Fibroblast of lung (primary cell): ENCODE results near the gene C15orf39. TPM values are rescaled to one million over a fixed set of nuclear protein-coding genes. Genes with fewer than 3 reads are reported as not detected.
"Not testable (repeated sequence)": the region's sequence is repeated elsewhere in the genome, so short reads cannot be mapped to it uniquely, and the experiment has no call there.

ENCODE experiments used
- DNase-seq, 2 donors: peaks; one replicate each; pipeline versions ENCODE4 v3.0.0 to v3.0.0-alpha.2; 2010; ENCODE audit warnings: low read depth in 2 of 2
- H2AFZ ChIP-seq: 2 replicates; pipeline ENCODE4 v1.5.1; 2012; ENCODE audit warnings: low read length, control low read depth, inconsistent platforms
- H3K27ac ChIP-seq: 2 replicates; pipeline ENCODE4 v1.5.1; 2011; ENCODE audit warnings: low read length, control low read depth; ENCODE audit not compliant: insufficient read depth
- H3K27me3 ChIP-seq: 2 replicates; pipeline ENCODE4 v1.5.1; 2011; ENCODE audit warnings: mild to moderate bottlenecking, low read length; ENCODE audit not compliant: control insufficient read depth, insufficient read depth
- H3K36me3 ChIP-seq: 2 replicates; pipeline ENCODE4 v1.5.1; 2011; ENCODE audit warnings: low read length; ENCODE audit not compliant: control insufficient read depth, insufficient read depth
- H3K4me1 ChIP-seq: 2 replicates; pipeline ENCODE4 v1.5.1; 2011; ENCODE audit warnings: low read length; ENCODE audit not compliant: control insufficient read depth, insufficient read depth; ENCODE audit errors: extremely low read depth
- H3K4me2 ChIP-seq: 2 replicates; pipeline ENCODE4 v1.5.1; 2011; ENCODE audit warnings: low read length, control low read depth; ENCODE audit not compliant: insufficient read depth; ENCODE audit errors: extremely low read depth
- H3K4me3 ChIP-seq, 4 experiments: fragments of 200-600 bp in 1 of 4; sonication (generic) in 1 of 4; replicated peaks in 1 of 4; 2 replicates each; pipeline ENCODE4 v1.5.1; 2011 to 2016; ENCODE audit warnings: low read length in 4 of 4, low read depth in 3 of 4, mild to moderate bottlenecking in 3 of 4, control low read depth in 2 of 4, inconsistent platforms in 1 of 4, mixed read lengths in 1 of 4; ENCODE audit not compliant: insufficient read depth in 1 of 4; ENCODE audit errors: control extremely low read depth in 1 of 4
- H3K79me2 ChIP-seq: 2 replicates; pipeline ENCODE4 v1.5.1; 2012; ENCODE audit warnings: mild to moderate bottlenecking, low read length, inconsistent platforms; ENCODE audit not compliant: control insufficient read depth, insufficient read depth
- H3K9ac ChIP-seq: 2 replicates; pipeline ENCODE4 v1.5.1; 2011; ENCODE audit warnings: mild to moderate bottlenecking, low read length, control low read depth; ENCODE audit not compliant: insufficient read depth
- H3K9me3 ChIP-seq: 2 replicates; pipeline ENCODE4 v1.5.1; 2012; ENCODE audit warnings: low read depth, low read length; ENCODE audit not compliant: control insufficient read depth, insufficient read depth
- H4K20me1 ChIP-seq: 2 replicates; pipeline ENCODE4 v1.5.1; 2011; ENCODE audit warnings: low read length; ENCODE audit not compliant: control insufficient read depth, insufficient read depth; ENCODE audit errors: extremely low read depth
- EZH2 ChIP-seq: IDR thresholded peaks from 2 replicates; pipeline ENCODE4 v1.5.1; 2012; ENCODE audit warnings: low read length, control low read depth, mild to moderate bottlenecking; ENCODE audit errors: missing control alignments
- polyA plus RNA-seq, 2 donors: library from polyadenylated mRNA; depleted of rRNA in 1 of 2; stranded (reverse) in 1 of 2; unstranded in 1 of 2; fragments of >200 nt; gene quantifications; 2 replicates each; pipeline ENCODE4 v1.2.1, GENCODE V29; 2011 to 2012; ENCODE audit warnings: missing spikeins in 1 of 2
- total RNA-seq: library from RNA; depleted of rRNA; stranded (reverse); fragments of >200 nt; gene quantifications from 2 replicates; pipeline ENCODE4 v1.2.1, GENCODE V29; 2014
- TF ChIP-seq, protein P1 (sequence below), 2 donors: IDR thresholded peaks in 1 of 2; conservative IDR thresholded peaks in 1 of 2; 1 replicate in 1 of 2; 2 replicates in 1 of 2; pipeline ENCODE4 v1.5.1; 2011 to 2012; ENCODE audit warnings: low read length in 2 of 2, control low read depth in 1 of 2, inconsistent platforms in 1 of 2, low read depth in 1 of 2, mild to moderate bottlenecking in 1 of 2

The C15orf39 gene
- total and polyA plus RNA-seq, 2 donors (not counting 1 experiment from before 2014, with no cell fraction given), result 1.7 to 2.3 TPM

DNA sequence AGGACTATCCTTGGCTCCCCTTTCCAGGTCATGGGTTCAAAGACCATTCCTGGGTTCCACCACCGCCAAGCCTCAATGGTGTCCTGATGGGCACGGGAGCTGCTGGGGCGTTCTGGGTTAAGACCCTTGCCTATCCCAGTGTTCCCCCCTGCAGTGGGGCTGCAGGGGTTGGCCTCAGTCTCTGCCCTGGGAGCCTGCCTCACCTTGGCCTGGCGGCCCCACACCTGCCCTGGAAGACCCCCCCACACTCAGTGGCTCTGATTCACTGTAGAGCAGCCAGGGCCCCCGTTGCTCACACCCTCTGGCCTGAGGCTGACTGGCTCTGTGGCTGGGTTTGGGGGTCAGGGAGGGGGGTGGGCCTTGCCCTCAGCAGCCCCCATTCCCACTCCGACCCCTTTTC lies 22.0 kb downstream of the C15orf39 start:
- H3K27ac ChIP-seq, result no peak overlapping the region
- no peaks in the 10 kb centered on the region for H4K20me1 ChIP-seq
- peaks cover 7% of the 10 kb centered on the region for H3K27me3 ChIP-seq
- no peaks in the 10 kb centered on the region for H3K36me3 ChIP-seq
- H3K79me2 ChIP-seq, result no peaks in the 10 kb centered on the region
- TF ChIP-seq, protein P1, sequence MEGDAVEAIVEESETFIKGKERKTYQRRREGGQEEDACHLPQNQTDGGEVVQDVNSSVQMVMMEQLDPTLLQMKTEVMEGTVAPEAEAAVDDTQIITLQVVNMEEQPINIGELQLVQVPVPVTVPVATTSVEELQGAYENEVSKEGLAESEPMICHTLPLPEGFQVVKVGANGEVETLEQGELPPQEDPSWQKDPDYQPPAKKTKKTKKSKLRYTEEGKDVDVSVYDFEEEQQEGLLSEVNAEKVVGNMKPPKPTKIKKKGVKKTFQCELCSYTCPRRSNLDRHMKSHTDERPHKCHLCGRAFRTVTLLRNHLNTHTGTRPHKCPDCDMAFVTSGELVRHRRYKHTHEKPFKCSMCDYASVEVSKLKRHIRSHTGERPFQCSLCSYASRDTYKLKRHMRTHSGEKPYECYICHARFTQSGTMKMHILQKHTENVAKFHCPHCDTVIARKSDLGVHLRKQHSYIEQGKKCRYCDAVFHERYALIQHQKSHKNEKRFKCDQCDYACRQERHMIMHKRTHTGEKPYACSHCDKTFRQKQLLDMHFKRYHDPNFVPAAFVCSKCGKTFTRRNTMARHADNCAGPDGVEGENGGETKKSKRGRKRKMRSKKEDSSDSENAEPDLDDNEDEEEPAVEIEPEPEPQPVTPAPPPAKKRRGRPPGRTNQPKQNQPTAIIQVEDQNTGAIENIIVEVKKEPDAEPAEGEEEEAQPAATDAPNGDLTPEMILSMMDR (conservative IDR thresholded peaks at IDR 0.05 in 1 of 2, IDR thresholded peaks at IDR 0.05 in 1 of 2; ENCODE audit: low read depth in 1 of 2, low read length in 2 of 2), result no peak
- H3K4me1 ChIP-seq, result no peaks in the 10 kb centered on the region
- DNase-seq, result no peak
- no peak overlapping the region for H2AFZ ChIP-seq
- no peak overlapping the region for H3K9ac ChIP-seq
- H3K4me2 ChIP-seq, result no peak overlapping the region
- no peaks in the 10 kb centered on the region for H3K9me3 ChIP-seq
- H3K4me3 ChIP-seq, result no peak overlapping the region

DNA sequence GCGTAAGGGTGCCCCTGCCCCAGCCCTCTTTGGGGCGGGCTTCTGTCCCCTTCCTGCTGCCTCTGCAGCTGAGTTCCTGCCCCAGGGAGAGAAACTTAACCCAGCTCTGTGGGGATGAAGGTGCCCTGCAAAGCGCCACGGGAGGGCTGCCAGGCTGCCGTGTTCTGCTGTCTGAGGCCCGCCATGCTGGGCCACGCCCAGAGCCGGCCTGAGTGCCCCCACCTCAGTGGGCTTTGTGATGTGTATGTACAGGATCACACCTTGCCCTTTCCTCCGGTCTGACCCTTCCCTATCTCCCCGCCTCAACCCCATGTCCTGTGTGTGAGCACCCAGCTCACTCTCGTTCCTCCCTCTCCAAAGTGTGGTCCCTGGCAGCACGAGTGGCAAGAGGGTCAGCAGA lies 22.6 kb downstream of the C15orf39 start:
- TF ChIP-seq, protein P1 (conservative IDR thresholded peaks at IDR 0.05 in 1 of 2, IDR thresholded peaks at IDR 0.05 in 1 of 2; ENCODE audit: low read depth in 1 of 2, low read length in 2 of 2), result no peak
- TF ChIP-seq EZH2, result no peak
- Histone ChIP-seq H3K4me1 (no peaks in the 10 kb centered on the region), H4K20me1 (no peaks in the 10 kb centered on the region), H3K27ac (no peak overlapping the region), H3K4me2 (no peak overlapping the region), H3K4me3 (no peak overlapping the region), H3K9ac (no peak overlapping the region), H3K36me3 (no peaks in the 10 kb centered on the region), H3K9me3 (no peaks in the 10 kb centered on the region), H3K27me3 (peaks cover 7% of the 10 kb centered on the region), H2AFZ (no peak overlapping the region), H3K79me2 (no peaks in the 10 kb centered on the region)
- DNase-seq, result no peak

DNA sequence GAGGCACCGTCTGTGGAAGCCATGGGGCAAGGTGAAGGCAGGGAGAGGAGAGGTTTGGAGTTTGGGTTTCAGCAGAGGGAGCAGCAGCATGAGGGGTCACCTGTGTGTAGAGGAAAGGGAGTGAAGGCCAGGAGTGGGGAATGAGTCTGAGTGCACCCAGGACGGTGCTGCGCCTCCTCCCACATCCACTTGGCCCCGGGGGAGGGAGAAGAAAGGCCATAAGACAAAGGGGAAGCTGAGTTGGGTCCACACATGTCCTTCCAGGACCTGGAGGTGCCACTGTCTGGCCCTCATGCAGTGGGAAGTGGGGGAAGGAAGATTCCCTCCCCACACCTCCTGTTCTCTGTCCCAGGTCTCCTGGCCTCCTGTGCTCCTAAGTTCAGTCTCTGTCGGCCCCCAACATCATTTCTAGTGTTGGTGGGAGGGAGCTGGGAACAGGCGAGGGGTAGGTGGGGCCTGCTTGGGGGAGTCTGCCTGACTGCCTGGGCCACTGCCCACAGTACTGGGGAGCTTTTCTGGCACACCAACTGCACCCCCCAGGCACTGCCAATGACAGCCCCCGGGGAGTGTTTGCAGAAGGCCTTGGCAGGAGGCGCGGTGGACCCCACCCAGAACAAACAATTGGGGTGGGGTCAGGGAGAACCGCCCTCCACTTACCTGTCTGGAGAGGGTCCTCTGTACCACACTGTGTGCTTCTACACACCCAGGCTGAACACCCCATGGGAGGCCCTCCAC lies 23.6 kb downstream of the C15orf39 start:
- H3K79me2 ChIP-seq, DNase-seq, H3K36me3 ChIP-seq, H3K4me3 ChIP-seq, H3K4me2 ChIP-seq, H3K4me1 ChIP-seq, H3K27me3 ChIP-seq, H2AFZ ChIP-seq, H3K27ac ChIP-seq, H3K9ac ChIP-seq, H4K20me1 ChIP-seq, H3K9me3 ChIP-seq: not testable (repeated sequence)
